NCI-H1417 (cell line): ENCODE measurements around the gene FXYD2.
A peak's percentile ranks its signal among the peaks of the same experiment; 100 is the strongest.

Experiments used
- DNase-seq, 3 experiments: peaks; one replicate each; lab custom pipeline; 2025; lab: John Stamatoyannopoulos, UW

FXYD2 gene

DNA sequence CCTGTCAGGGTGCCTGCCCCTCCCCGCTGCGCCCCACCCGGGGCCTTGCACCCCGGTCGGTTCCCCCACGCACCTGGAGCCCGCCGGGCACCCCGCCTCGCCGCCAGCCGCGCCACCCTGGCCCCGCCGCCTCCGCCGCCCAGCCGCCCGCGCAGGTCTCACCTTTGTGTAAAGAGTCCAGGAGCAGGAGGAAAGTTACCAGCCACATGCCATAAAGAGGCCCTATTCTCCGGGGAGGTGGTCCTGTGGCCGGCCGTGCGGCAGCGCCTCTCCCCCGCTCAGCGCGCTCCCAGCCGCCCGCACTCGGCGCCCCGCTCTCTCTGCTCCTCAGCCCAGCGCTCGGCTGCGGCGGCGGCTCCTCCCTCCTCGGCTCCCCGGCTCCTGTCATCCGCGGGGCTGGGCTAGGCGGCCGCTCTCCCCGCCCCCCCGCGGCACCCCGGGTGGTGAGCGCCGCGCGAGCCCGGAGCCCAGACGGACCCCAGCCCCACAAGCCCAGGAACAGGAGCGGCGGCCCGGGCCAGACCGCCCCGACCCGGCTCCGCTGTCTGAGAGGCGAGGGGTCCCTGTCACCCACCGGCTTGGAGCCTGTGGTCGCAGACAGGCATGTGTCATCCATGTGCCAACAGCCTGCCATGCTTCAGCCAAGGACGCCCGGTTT lies 27.5 kb downstream of the FXYD2 start, which contains the start of gene DSCAML1:
Gene DSCAML1, minus strand, starts transcription at position 345 of the 658 bp plus-strand sequence. Its CDS starts 137 bp downstream, at position 208.
- DNase-seq = peak in 2 of 3 experiments; percentile 76 to 86

GRCh38 chr11:117796456-117796871 lies 28.1 kb downstream of the FXYD2 start:
- DNase-seq = peak in 2 of 3 experiments; percentile 75 to 79

DNA sequence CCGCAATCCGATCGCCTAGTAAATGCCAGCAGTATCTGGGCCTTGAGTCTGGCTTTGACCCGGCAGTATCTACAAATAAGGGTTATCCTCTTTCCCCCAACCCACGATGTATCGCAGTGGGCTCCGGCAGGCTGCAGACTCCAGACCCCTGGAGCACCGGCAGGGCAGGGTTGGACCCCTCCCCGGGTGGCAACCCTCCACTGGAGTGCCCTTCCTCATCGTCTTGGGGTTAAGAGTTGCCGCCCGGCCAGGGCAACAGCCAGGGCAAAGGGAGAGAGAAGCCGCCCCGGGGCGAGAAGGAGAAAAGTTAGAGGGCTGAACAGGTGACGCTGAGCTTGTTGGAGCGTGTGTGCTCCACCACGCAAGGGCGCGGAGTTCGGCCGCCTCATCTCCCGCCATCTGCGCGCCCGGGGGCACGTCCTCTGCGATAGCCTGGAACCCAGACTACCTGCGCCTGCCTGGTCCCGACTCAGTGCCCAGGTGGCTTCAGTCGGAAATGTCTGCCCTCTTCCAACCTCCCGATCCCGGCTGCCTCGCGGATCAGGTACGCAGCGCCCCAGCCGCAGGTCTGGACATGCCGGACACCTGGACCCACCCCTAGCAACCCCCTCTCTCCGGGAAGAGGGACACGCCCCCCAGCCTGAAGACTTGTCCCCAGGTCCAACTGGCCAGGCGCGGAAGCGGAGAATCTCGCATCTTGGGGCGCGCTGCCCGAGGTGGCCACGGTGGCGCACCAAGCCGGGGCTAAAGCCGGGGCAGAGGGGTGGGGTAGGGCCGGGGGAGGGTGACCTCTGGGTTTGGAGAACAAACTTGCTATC lies 28.7 kb downstream of the FXYD2 start:
- peak in 2 of 3 experiments; percentile 79 for DNase-seq

GRCh38 chr11:117794772-117795629 lies 29.5 kb downstream of the FXYD2 start:
- no peak for DNase-seq

DNA sequence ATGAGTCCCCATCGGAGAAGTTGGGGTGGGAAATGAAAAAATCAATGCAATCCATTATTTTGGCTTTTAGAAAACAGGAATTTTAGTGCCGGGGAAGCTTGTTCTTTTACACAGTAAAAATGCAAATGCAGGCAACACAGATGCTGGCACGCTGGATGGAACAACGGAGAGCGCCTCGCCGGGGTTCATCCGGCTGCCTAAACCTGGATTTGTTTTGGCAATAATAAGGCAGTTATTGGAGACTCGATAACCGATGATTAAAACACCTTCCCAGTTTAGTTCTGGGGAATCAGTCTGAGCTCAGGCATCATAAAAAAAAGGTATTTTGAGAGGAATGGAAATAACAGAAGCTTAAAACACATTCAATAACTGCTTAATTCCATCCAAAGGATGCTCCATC lies 30.4 kb downstream of the FXYD2 start:
- DNase-seq = no peak

DNA sequence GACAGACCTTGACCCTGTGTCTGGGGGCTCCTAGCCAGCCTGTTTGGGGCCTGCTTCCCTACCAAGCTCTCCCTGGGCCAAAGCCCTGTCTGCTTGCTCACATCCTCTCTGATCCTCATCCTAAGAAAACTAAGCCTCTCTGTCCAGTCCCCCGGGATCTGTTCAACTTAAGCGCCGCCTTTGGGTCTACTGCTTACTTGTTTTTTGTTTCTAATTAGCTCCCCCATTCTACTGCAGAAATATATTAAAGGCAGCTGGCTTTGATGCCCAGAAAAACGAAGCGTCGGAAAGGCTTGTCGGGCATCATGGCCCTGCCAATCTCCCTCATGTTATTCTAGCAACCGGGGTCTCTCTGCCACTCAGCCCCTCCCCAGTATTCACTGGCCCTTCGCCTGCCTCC lies 31.0 kb downstream of the FXYD2 start:
- DNase-seq = no peak

- peak in 2 of 3 experiments; percentile 19 to 29 for DNase-seq
These were observed 31.6 kb downstream of the FXYD2 start for GRCh38 chr11:117792992-117793391.

- peak; percentile 71 to 97 (median 87) for DNase-seq
These were observed 32.3 kb downstream of the FXYD2 start for GRCh38 chr11:117792241-117792640.

DNA sequence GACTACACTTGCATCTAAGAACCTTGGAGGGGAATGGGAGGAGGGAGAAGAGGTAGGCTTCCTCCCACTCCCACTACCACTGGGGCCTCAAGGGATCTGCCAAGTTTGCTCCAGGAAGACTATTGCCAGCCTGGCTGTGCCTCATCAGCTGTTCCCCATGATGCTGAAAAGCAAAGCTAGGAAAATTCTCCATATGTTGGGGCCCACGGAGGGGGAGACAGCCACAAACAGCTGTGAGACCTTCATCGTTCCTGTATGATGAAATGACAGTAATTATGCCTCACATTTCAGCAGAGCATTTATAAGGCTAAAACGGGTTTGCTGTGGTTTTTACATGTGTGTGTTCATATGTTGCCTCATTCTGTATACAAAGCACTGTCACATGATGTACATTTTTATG lies 34.3 kb downstream of the FXYD2 start:
- no peak for DNase-seq

- no peak for DNase-seq
These were observed 35.3 kb downstream of the FXYD2 start for GRCh38 chr11:117789241-117789640.

GRCh38 chr11:117786135-117786870 lies 38.2 kb downstream of the FXYD2 start:
- peak in 2 of 3 experiments; percentile 49 to 79 for DNase-seq

DNA sequence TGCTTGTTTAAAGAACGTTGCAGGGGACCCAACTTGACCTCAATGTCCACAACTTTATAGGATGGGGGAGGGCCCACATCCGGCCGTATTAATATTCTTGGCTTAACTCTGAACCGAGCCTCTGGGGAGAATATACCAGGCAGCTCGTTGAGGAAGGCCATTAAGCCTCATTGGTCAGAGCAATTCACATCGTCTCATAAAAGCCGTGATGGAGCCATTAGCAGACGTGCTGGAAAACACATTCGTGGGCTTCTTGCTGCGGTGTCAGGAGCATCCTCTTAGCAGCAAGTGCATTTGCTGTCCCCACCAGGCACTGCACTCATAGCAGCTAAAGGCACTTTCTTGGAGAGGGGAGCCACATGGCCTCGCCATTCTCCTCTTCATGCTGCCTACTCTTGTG lies 42.4 kb downstream of the FXYD2 start:
- peak; percentile 19 to 54 (median 26) for DNase-seq

DNA sequence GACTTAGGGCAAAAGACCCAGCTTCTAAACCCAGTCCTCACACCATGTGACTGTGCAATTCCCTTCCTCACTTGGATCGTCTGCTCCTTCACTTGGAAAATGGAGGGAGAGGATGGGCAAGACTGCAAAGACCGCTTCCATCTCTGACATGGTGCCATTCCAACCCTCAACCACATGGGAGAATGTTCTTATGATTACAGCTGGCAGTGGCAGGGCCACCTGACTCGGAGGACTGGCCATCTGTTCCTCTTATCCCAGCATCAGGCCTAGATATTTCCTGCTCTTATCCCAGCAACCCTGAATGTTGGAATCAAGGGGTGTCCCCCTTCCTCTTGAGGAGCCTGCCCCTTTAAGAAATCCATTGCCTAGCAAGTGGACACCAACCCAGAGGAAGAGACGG lies 42.9 kb downstream of the FXYD2 start:
- DNase-seq = no peak

- DNase-seq = no peak
These were observed 44.1 kb downstream of the FXYD2 start for GRCh38 chr11:117780456-117780855.

DNA sequence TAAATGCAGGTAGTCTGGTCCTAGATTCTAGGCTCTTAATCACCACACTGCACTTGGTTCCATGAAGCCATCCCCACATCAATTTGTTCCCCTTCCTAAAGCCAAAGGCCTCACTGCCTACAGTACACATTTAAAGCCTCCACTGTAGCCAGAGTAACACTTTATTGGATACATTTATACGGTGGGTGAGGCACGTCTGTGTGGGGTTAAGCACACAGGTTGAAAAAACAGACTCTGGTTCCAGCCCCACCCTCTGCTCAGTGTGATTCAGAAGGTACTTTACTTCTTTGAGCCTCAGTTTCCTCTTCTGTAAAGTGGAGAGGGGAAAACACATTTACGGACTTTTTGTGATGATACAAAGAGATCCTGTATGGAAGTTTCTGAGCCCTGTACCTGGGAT lies 50.0 kb downstream of the FXYD2 start:
- no peak for DNase-seq

- DNase-seq = no peak
These were observed 52.2 kb downstream of the FXYD2 start for GRCh38 chr11:117772360-117772759.

GRCh38 chr11:117771841-117772240 lies 52.7 kb downstream of the FXYD2 start:
- DNase-seq = no peak

GRCh38 chr11:117771197-117771596 lies 53.3 kb downstream of the FXYD2 start:
- DNase-seq = no peak

GRCh38 chr11:117770061-117770460 lies 54.5 kb downstream of the FXYD2 start:
- DNase-seq = peak in 1 of 3 experiments; percentile 41
